SIG-M5 (cell line): Measurements from ENCODE around the gene MYLK4.

Experiments used
- DNase-seq: peaks from one replicate; lab custom pipeline; 2025; lab: John Stamatoyannopoulos, UW

MYLK4 gene

DNA sequence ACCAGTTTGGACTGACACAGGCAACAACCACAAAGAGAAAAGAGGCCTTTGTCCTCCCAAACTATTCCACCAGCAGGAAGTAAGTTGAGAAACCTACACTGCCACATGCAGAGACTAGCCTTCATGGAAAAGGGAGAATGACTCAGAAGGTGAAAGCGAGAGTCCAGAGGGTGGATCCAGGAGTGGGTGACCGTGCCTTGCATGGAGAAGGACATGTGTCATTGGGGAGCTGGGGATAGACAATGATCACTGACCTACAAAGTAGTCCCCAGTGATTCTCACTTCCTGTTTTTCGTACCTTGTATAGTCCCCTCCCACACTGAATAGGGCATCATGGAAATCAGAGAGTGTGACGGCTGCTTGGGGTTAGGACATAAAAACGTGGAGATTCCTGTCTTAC lies 91.9 kb downstream of the MYLK4 start:
- no peak for DNase-seq

DNA sequence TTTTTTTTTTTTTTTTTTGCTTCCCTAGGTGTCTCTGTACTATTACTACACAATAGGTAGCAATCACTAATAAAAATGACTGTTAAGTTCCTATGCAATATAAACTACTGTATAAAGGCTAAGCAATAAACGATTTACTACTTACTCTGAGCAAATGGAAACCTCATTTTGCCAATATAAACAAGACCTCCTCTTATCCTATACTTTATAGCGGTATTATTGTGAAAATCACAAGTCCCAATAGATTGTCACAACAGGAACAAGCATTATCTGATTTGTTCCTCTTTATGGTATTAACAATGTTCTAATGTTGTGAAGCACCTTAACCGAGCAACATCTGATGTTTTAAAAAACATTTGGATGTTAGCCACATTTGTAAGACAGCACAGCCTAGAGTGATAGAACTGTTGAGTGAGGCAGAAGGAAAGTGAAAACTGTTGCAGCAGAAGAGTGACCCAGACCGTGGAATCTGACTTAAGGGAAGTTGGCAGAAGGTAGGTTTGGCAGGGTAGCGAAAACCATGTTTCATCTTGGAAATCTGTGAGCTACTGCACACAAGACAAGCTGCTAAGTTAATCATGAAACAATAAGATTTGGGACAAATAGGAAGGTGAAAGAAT lies 94.2 kb downstream of the MYLK4 start:
- no peak for DNase-seq

DNA sequence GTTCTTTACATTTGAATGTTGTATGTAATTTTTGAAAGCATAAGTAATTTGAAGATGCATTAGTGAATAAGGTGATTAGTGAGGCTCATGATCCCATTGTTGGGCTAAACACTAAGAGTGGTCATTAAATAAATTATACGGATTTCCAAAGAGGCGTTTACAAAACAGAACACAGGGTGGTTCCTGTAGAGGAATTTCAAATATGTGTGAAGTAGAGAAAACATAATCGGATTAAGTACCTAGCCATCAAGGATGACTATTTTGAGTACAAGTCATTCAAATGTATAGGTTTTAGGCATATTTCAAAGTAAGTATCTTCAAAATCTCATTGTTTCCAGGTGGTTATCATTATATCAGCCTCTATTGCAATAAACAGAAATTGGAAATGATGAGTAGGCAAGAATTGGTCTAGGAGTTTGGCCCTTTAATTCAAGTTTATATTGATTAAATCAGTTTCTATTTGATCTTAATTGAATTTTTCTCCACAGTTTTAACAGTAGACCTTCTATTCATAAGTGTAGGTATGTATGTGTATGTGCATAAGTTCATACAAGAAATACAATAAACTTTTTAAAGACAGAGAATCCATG lies 94.8 kb downstream of the MYLK4 start:
- DNase-seq = no peak

DNA sequence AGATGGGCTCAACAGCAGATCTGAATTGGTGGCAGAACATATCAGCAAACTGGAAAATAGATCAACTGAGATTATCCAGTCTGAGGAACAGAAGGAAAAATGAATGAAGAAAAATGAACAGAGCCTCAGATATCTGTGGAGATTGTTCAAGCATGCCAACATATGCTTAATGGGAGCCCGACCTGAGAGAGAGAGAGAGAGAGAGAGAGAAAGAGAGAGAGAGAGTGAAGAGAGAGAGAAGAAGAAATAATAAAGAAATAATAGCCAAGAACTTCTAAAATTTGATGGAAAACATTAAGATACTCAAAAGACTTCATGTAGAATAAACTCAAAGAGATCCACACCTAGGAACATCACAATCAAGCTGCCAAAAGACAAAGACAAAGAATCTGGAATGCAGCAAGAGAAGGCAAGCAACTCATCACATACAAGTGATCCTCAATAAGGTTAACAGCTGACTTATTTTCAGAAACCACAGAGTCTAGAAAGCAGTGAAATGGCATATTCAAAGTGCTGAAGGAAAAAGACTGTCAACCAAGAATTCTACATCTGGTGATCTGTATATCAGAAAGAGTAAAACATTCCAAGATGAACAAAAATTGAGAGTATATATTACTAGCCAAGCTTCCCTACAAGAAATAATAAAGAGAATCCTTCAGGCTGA lies 97.2 kb downstream of the MYLK4 start:
- DNase-seq = no peak

DNA sequence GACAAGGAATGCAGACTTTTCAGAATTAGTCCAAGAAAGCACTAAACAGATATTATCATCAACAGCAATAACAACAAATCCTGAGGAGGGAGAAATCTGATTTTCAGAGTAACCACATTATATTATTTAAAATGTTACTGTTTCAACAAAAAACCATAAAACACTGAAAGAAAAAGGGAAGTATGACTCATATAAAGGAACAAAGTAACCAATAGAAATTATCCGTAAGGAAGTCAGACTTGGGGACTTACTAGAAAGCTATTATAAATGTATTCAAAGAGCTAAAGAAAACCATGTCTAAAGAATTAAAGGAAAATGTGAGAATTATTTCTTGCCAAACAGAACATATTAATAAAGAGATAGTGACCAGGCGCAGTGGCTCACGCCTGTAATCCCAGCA lies 98.1 kb downstream of the MYLK4 start:
- DNase-seq = no peak

DNA sequence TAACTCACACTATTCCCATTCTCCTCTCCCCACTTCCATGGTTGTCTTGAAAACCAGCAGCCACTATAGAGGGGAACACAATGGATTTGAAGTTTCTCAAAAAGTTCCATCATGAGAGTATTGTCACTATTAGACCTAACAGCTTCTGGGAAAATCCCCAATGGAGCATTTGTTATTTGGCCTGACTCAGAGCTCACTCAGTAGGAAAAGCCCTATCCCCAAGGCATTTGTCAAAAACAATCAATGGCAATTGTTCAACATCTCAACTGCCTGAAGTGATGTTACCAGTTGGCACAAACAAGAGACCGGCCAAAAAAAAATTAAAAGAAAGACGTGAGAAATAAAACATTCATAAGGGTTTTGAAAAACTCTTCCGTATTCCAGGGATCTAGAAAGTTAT lies 98.8 kb downstream of the MYLK4 start:
- no peak for DNase-seq

DNA sequence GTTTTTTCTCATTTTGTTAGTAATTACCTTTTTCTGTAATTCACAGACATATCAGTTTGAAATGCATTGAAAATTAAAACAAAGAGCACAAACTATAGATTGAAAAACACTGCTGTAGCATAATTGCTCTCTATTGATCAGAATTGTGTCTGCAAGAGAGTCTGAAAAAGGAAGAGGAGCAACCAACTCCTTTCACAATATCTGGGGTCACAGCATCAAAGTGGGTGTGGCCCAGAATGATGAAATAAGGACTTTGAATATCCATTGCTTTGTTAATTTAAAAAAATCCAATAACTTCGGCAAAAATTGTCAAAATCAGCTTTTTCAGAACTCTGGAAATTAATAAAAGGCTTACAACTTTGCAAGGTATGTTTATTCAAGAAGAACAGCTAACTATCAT lies 99.2 kb downstream of the MYLK4 start:
- DNase-seq = no peak

DNA sequence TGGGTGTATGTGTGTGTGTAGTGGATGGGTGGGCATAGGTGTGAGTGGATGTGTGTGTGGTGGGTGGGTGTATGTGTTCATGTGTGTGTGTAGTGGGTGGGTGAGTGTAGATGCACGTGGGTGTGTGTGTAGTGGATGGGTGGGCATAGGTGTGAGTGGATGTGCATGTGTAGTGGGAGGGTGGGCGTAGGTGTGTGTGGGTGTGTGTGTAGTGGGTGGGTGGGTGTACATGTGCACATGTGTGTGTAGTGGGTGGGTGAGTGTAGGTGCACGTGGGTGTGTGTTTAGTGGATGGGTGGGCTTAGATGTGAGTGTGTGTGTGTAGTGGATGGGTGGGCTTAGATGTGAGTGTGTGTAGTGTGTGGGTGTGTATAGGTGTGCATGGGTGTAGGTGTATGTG lies 104.4 kb downstream of the MYLK4 start:
- DNase-seq = no peak

DNA sequence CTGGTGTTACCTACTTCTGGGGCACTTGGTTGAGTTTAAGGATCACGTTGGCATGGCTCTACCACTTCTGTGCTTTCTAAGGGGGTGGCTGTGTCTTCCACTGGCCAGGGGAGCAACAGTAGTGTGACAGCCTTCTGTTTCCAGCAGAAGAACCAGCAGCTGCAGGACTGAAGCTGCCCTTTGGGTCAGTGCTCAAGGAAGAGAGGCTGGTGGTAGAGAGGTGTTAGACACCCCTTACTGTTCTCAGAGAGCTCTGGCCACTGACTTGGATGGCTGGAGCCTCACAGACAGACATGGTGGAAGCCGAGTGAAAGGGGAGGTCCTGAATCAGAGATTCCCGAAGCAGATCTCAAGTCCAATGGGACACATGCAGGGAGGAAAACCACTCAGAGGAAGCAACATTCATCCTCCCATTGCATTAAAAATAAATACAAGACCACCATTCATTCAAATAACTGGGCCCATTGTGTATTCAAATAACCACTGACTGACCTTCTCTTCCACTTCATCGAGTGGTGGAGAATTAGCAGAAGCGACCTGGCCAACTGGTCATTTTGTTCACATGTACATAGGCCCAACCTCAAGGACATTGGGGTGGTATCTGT lies 106.7 kb downstream of the MYLK4 start:
- DNase-seq = no peak

DNA sequence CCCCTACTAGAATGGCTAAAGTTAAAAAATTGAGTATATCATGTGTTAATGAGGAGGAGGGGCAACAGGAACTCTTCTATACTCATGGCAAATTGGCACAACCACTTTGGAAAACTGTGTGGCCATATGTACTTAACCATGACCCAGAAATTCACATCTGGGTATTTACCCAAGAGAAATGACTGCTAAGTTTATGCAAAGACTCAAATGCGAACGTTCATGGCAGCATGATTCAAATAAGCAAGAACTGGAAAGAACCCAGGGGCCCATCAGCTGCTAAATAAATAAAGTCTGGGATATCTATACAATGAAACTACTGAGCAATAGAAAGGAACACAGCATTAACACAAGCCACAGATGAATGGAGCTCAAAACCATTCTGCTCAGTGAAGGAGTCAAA lies 107.6 kb downstream of the MYLK4 start:
- DNase-seq = no peak

DNA sequence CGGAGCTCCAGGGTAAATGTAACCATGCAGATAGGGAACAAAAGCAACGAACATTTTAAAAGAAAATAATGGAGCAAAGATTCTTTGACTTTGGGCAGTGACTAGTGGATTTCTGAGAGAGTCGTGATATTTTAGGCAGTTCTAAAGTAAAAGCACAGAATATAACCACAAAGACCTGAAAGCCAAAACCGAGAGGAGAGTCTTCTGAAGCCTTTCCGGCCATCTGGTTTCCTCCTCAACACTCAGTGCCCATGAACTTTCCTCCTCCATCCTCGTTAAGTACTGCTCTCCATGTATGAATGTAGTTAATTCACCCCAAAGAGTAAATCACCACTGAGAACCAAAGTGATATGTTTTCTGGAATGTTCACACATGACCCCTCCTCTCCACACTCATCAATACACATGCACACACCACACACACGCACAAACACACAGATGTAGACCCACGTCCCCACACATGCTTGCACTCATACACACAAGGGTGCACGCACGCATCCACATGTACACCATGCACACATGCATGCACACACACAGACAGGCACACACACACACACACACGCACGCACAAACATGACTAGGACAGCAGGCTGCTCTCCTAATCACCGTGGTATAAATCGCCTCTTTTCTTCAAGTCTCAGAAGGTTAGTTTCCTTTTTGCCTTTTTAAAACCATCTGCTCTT lies 109.5 kb downstream of the MYLK4 start:
- no peak for DNase-seq

DNA sequence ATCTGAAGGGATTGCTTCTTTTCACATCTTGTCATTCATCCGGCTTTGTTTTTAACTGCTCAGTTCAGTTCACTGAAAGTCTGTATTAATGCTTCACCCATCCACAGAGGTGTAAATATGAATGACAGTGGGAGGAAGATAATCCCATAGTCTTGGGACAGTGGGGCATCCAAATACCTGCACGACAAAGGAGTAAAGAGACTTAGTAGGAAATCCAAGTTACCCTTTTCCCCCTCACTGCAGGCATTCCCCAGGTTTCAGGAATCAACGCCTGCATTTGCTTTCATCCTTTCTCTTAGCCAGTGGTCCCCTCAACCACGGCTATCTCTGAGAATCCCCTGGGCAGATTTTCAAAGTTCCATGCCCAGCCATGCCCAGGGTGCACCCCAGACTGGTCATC lies 110.2 kb downstream of the MYLK4 start:
- DNase-seq = no peak

DNA sequence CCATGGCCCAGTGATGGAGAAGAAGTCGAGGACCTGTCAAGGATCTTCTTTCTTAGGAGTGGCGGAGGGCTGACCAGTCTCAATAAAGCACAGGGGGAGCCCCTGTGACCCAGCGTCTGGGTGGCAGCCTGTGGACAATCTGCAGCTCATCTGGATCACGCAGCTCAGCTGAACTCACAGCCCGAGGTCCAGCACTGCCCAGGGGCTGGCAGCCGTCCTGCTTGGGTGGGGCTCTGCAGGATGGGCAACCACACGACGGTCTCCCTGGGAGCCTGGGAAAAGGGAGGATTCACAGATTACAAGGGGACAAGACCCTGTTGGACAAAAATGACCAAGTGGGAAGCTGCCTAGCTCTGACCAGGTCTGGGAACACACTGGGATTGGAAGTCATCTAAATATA lies 110.8 kb downstream of the MYLK4 start:
- DNase-seq = no peak

DNA sequence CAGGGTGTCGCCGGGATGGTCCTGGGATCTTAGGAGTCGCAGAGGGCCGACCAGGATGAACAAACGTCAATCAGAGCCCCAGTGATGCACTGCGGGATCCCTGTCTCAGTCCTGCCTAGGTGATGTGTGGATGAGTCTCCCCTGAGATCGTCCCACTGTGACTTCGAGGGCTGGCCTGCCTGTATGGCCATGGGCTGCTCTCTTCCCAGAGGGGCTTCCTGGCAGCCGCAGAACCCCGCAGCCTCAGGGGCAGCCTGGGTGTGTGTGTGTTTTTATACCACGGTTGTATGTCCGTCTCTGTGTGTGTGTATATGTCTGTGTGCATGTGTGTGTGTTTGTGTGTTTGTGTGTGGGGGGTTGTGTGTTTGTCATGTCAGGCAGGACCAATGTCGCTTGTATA lies 111.6 kb downstream of the MYLK4 start:
- no peak for DNase-seq

DNA sequence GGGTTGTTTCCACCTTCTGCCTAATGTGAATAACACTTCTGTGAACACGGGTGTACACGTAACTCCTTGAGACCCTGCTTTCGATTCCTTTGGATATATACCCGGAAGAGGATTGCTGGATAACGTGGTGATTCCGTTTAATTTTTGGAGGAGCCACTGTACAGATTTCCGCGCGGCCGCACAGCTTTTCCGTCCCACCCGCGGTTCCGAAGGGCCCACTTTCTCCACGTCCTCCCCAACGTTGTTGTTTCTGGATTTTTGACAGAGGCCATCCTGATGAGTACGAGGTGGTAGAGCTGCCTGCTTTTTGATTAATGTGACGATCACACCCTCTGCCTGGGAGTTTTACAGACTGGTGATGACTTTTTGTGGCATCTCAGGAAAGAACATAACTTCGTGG lies 114.0 kb downstream of the MYLK4 start:
- no peak for DNase-seq

DNA sequence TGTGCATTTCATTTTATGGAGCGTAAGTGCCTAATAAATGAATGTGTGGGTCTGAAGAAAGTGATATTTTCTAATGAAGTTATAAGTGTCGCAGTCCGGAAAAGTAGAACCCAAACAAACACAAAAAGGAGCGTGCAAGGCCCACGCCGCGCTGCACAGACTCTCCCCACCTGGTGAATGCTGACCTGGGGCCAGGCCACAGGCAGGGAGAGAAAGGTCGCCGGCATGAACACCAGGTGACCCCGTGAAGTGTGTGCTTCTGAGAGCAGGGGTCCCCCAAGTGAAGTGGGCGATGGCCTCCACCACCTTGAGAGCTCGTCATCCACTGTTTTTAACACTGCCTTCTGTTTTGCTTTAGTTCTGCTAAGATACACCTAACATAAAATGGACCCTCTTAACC lies 114.8 kb downstream of the MYLK4 start:
- no peak for DNase-seq

DNA sequence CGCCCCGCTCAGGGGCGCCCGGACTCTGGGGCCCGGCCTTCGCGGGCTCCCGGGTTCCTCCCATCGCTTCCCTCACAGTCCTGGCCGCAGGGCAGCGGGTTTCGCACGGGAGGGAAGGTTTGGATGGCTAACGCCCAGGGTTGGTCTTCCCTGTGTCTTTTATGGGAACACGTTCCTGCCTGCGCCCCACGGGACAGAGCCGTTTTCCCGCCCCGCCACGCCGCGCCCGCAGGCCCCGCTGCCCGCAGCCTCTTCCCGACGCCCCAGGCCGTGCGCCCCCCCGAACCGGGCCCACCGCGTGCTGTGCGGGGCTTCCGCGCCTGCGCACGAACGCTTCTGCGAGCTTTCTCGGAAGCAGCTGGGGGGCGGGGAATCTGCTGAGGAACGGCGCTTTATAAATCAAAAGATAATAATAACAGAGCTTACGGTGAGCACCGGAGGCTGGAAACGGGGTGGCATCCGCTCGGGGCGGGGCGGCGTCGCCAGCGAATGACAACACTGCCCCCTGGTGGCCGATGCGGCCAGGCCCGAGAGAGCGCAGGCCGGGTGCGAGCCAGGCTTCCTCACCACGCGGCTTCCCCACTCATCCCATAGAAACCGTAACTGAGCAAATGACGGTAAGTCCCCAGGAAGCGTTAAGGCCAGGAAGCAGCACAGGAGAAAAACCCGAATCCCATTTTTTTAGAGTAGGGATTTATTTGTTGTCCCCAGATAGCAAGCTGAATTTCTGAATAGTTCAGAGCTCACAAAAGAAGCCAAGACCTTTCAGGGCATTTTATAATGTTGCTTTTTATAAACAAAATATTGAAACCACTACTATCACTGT lies 116.4 kb downstream of the MYLK4 start:
- DNase-seq = no peak

DNA sequence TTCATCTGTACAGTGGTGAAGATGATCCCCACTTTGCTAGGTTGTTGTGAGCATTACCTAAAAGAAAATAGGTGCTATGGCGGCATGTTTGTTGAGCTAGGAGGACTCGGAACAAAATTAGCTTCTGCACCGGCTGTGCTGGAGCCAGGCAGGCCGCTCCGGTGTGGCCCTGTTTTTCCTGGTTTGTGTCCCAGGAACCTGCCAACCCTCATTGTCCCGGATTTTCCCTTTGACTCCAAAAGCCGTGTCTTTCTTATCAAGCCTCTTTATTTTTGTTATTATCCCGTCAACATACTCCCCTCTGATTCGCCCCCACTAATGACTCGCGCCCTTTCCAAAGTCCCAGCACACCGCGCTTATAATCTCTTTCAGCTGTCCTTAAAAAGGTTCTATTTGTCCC lies 117.0 kb downstream of the MYLK4 start:
- no peak for DNase-seq

DNA sequence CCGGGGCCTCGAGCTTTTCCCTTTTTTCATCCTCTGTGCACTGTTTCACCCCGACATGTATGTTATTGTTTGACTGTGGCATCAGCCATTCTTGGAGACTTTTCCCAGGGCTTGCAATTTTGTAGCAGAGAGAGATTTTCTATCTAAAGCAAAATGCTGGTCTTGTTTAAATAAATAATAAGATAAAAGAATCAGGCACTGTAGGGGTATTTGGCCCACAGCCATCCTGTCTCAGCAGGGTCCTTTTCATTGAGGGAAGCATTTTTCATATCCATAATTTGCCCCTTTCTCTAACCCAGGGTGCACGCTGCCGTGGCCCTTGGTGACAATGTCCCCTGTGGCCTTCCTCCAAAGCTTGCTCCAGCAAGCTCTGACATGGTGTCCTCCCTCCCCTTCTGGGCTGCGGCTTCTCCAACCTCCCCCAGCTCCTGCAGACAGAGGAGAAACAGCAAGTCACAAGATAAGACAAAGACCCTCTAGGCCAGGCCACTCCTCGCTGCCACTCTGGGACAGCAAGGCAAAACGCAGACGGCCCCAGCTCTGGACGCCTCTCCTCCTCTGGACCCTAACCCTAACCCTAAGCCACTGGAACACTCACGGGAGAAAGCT lies 117.6 kb downstream of the MYLK4 start:
- no peak for DNase-seq

DNA sequence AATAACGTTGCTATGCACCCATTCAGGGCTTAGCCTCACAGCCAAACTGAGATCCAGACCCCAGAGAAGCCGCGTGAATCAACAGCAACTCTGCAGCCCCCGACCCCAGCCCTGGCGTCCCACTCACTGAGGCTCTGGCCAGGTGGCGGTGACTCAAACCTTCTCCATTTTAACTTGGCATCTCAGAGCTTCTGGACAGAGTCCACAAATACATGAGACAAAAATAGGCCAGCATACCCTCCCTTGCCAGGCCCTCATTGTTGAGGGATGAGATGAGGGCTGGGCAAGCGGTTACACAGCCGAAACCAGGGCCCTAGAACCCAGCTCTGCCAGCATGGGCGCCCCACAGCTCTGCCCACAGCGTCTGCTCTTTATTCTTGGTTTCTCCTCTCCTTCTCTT lies 118.4 kb downstream of the MYLK4 start:
- no peak for DNase-seq

DNA sequence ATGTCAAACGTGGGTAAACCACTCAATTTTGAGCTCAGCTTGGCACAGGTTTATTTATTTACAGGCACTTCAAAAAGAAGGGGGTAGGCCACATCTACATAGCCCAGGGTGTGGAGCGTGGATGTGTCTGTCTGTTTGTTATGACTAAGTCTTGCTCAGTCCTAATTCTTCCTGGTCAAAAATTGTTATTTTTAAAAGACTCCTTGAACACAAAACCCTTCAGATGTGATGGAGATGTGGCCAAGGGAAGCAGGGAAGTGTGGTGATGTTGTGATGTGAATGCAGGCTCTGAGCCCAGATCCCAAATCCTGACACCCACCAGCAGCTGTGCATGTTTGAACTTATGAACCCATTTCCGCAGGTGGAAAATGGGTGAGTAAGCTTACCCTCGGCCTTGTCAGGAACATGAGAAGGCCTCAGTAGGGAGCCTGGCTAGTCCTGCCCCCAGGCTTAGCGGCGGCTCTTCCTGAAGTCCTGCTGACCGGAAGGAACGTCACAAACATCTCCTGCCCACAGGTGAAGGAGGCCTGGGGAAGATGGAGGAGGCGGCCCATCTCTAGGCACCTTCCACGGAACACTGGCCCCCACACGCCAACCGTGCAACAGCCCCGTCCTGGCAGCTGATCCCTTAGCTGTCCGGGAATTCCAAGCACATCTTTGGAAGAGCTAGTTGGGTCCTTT lies 119.7 kb downstream of the MYLK4 start:
- DNase-seq = no peak
